ENCODE results near the gene CXCL6. TPM values are rescaled to one million over a fixed set of nuclear protein-coding genes. Genes with fewer than 3 reads are reported as not detected.

CXCL6 gene
- total and polyA plus RNA-seq, 2 experiments from 2014 or later = 4.4 to 6.0 TPM

GRCh38 chr4:73847526-73848182 is 11.2 kb downstream of the CXCL6 start:
- H3K9me3 ChIP-seq (ENCODE audit: low read depth) = no peaks in the 10 kb centered on the region
- DNase-seq (ENCODE audit: low spot score) = no peak
- TF ChIP-seq EZH2phosphoT487 (IDR thresholded peaks at IDR 0.05; ENCODE audit: low read depth, severe bottlenecking, unreplicated experiment) = no peak
- no peak for TF ChIP-seq CTCF (IDR thresholded peaks at IDR 0.05; ENCODE audit: poor library complexity)
- TF ChIP-seq EZH2 (IDR thresholded peaks at IDR 0.05; ENCODE audit: borderline replicate concordance) = no peak
- H3K36me3 ChIP-seq (replicated peaks; ENCODE audit: insufficient read depth, low read depth) = no peaks in the 10 kb centered on the region
- H3K9me2 ChIP-seq (replicated peaks; ENCODE audit: insufficient read depth) = no peaks in the 10 kb centered on the region
- H3K27ac ChIP-seq = no peak overlapping the region
- H3K4me3 ChIP-seq = no peak overlapping the region
- H3K79me2 ChIP-seq = no peaks in the 10 kb centered on the region
- no peak overlapping the region for H3K4me2 ChIP-seq
- peaks cover 16% of the 10 kb centered on the region for H3K27me3 ChIP-seq
- 87% methylated on average over 3 of the region's 3 CpGs for WGBS (ENCODE audit: low lambda C conversion rate, missing lambda C conversion rate)
- H2AFZ ChIP-seq = no peak overlapping the region
- H3K4me1 ChIP-seq (ENCODE audit: insufficient read depth) = no peaks in the 10 kb centered on the region
- H4K20me1 ChIP-seq (ENCODE audit: insufficient read depth, poor library complexity, severe bottlenecking) = no peaks in the 10 kb centered on the region

- Histone ChIP-seq H3K4me1 (ENCODE audit: insufficient read depth) (no peaks in the 10 kb centered on the region), H3K4me3 (no peak overlapping the region), H3K27me3 (peaks cover 21% of the 10 kb centered on the region), H3K79me2 (no peaks in the 10 kb centered on the region), H3K36me3 (replicated peaks; ENCODE audit: insufficient read depth, low read depth) (no peaks in the 10 kb centered on the region), H3K4me2 (no peak overlapping the region), H4K20me1 (ENCODE audit: insufficient read depth, poor library complexity, severe bottlenecking) (no peaks in the 10 kb centered on the region), H3K27ac (no peak overlapping the region), H3K9me3 (ENCODE audit: low read depth) (no peaks in the 10 kb centered on the region), H3K9me2 (replicated peaks; ENCODE audit: insufficient read depth) (no peaks in the 10 kb centered on the region), H2AFZ (no peak overlapping the region)
- TF ChIP-seq CTCF (IDR thresholded peaks at IDR 0.05; ENCODE audit: poor library complexity) (no peak), EZH2phosphoT487 (IDR thresholded peaks at IDR 0.05; ENCODE audit: low read depth, severe bottlenecking, unreplicated experiment) (no peak), EZH2 (IDR thresholded peaks at IDR 0.05; ENCODE audit: borderline replicate concordance) (no peak)
- WGBS (ENCODE audit: low lambda C conversion rate, missing lambda C conversion rate) = 94% methylated on average over 1 of the region's 1 CpG
- no peak for DNase-seq (ENCODE audit: low spot score)
These were observed 11.8 kb downstream of the CXCL6 start for GRCh38 chr4:73848183-73848777.

- no peaks in the 10 kb centered on the region for H3K36me3 ChIP-seq (replicated peaks; ENCODE audit: insufficient read depth, low read depth)
- H3K4me3 ChIP-seq = no peak overlapping the region
- no peak overlapping the region for H2AFZ ChIP-seq
- H3K9me3 ChIP-seq (ENCODE audit: low read depth) = no peaks in the 10 kb centered on the region
- H3K9me2 ChIP-seq (replicated peaks; ENCODE audit: insufficient read depth) = no peaks in the 10 kb centered on the region
- H3K79me2 ChIP-seq = no peaks in the 10 kb centered on the region
- no peak overlapping the region for H3K27ac ChIP-seq
- peaks cover 27% of the 10 kb centered on the region for H3K27me3 ChIP-seq
- no peaks in the 10 kb centered on the region for H3K4me1 ChIP-seq (ENCODE audit: insufficient read depth)
- no peak overlapping the region for H3K4me2 ChIP-seq
- TF ChIP-seq EZH2phosphoT487 (IDR thresholded peaks at IDR 0.05; ENCODE audit: low read depth, severe bottlenecking, unreplicated experiment) = no peak
- no peak for TF ChIP-seq CTCF (IDR thresholded peaks at IDR 0.05; ENCODE audit: poor library complexity)
- TF ChIP-seq EZH2 (IDR thresholded peaks at IDR 0.05; ENCODE audit: borderline replicate concordance) = no peak
- DNase-seq (ENCODE audit: low spot score) = no peak
- no peaks in the 10 kb centered on the region for H4K20me1 ChIP-seq (ENCODE audit: insufficient read depth, poor library complexity, severe bottlenecking)
- WGBS (ENCODE audit: low lambda C conversion rate, missing lambda C conversion rate) = 78% methylated on average over 4 of the region's 4 CpGs
These were observed 13.9 kb downstream of the CXCL6 start for GRCh38 chr4:73850261-73850970.

Measured in hepatocyte (in vitro differentiated cells).